H1 (cell line): ENCODE measurements around the gene SIK2. TPM values are rescaled to one million over a fixed set of nuclear protein-coding genes. Genes with fewer than 3 reads are reported as not detected.

Source experiments
- ASH2L ChIP-seq: fragments of 200-600, 300-600 bp; sonication (generic); IDR thresholded peaks from one replicate; pipeline ENCODE4 v1.7.1; 2017; ENCODE audit warnings: low read length
- GTF2F1 ChIP-seq: IDR thresholded peaks from 2 replicates; pipeline ENCODE4 v1.6.1; 2012; ENCODE audit warnings: low read depth, low read length, improper control_type of control experiment, borderline replicate concordance
- HDAC6 ChIP-seq: IDR thresholded peaks from one replicate; pipeline ENCODE4 v1.7.1; 2012; ENCODE audit warnings: low read depth, mild to moderate bottlenecking, inconsistent platforms, low read length, moderate library complexity
- ZNF274 ChIP-seq: IDR thresholded peaks from 2 replicates; pipeline ENCODE4 v1.7.0; 2012; ENCODE audit warnings: low read length, borderline replicate concordance; ENCODE audit errors: extremely low read depth
- polyA plus RNA-seq, 7 experiments: library from polyadenylated mRNA; depleted of rRNA in 3 of 7; stranded (reverse) in 5 of 7; unstranded in 2 of 7; fragments of >200 nt in 5 of 7; fragments of 200-250 nt in 2 of 7; gene quantifications; 1 replicate in 5 of 7; 2 replicates in 1 of 7; 4 replicates in 1 of 7; pipeline versions ENCODE4 v1.2.1 to v1.2.3, GENCODE V29; 2011 to 2013; ENCODE audit warnings: missing spikeins in 2 of 7, mixed read lengths in 2 of 7
- total RNA-seq: library from RNA; stranded (reverse); fragmentation: NEBNext Ultra II Directional; extraction: Animal tissue kit (Norgen Biotek cat#: 25700); gene quantifications from 2 replicates; pipeline ENCODE4 v1.2.1, GENCODE V29; 2021

The SIK2 gene
- total and polyA plus RNA-seq, 2 of the 8 experiments (the other 6 are each of a cell fraction or from before 2014, with no cell fraction given), result 8.8 to 11.2 TPM

DNA sequence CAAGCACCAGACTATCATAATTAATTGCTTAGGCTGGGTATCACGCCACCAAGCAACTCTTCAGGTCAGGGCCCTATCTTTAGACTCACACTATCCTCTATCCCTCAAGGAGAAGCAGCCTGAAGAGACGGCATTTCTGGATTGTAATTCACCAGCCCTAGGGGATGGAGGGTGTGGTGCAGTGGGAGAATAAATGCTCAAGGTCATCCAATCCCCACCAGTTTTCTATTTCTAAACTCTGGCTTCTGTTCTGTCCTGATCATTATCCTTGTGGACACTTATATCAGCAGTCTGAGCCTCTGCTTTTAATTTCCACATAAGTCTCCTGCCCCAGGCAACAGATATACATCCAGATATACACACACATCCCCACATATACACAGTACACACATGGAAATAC, 13.1 kb upstream of the SIK2 start (continued):
- TF ChIP-seq ZNF274 (no peak), ASH2L (no peak), GTF2F1 (no peak), HDAC6 (no peak)
